HG02763 (cell line): ENCODE data around the gene KCTD2.
A peak's percentile ranks its signal among the peaks of the same experiment; 100 is the strongest.

Experiments
- ATAC-seq: cut with Tn5 transposase; IDR thresholded peaks from one replicate; pipeline ENCODE4 v1.9.1; 2021; ENCODE audit warnings: mild to moderate bottlenecking, moderate library complexity; ENCODE audit not compliant: unreplicated experiment

Gene KCTD2

GRCh38 chr17:75094871-75095399 is 47.9 kb downstream of the KCTD2 start:
- no peak for ATAC-seq

- ATAC-seq = no peak
These were observed 49.1 kb downstream of the KCTD2 start for GRCh38 chr17:75096082-75096625.

DNA sequence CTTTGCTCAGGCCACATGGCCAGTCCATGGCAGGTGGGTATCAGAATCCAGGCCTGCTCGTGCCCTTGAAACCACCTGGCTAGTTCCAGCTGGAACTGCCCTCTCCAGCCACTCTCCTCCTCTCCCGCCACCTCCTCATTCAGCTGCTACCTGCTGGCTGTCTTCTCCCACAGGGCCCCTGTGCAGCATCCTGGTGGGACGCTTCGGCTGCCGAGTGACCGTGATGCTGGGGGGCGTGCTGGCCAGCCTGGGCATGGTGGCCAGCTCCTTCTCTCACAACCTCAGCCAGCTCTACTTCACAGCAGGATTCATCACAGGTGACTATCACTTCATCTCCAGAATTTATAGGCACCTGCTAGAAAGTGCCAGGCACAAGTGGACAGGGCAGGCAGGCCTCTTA is 50.8 kb downstream of the KCTD2 start:
- no peak for ATAC-seq

- ATAC-seq = no peak
These were observed 51.8 kb downstream of the KCTD2 start for GRCh38 chr17:75098861-75099260.

DNA sequence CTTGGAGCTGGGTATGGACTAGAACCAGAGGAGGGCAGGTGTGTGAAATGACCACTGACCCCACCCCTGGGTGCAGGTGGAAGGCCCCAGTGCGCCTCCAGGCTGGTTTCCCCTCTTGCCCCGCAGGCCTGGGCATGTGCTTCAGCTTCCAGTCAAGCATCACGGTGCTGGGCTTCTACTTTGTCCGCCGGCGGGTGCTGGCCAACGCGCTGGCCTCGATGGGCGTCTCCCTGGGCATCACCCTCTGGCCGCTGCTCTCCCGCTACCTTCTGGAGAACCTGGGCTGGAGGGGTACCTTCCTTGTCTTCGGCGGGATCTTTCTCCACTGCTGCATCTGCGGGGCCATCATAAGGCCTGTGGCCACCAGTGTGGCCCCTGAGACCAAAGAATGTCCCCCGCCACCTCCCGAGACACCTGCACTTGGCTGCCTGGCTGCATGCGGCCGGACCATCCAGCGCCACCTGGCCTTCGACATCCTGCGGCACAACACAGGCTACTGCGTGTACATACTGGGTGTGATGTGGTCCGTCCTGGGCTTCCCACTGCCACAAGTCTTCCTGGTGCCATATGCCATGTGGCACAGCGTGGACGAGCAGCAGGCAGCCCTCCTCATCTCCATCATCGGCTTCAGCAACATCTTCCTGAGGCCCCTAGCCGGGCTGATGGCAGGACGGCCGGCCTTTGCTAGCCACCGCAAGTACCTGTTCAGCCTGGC is 53.0 kb downstream of the KCTD2 start:
- no peak for ATAC-seq

DNA sequence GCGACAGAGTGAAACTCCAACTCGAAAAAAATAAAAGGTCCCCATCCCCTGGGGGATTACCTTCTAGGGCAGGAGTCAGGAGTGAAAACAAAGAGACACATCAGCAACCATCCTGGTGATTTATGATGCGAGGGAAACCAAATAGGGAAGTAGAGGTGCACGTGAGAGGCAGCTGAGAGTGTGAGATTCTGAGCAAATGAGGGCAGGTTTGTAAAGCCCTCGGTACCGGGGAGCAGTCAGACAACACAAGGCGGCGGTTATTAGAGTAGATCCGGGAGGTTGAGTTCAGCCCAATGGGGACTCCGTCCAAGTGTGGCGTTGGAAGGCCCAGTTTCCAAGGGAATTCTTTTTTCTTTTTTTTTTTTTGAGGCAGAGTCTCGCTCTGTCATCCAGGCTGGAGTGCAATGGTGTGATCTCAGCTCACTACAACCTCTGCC is 55.4 kb downstream of the KCTD2 start:
- no peak for ATAC-seq

GRCh38 chr17:75103601-75104554 is 56.9 kb downstream of the KCTD2 start:
- ATAC-seq = no peak

- ATAC-seq = no peak
These were observed 58.4 kb downstream of the KCTD2 start for GRCh38 chr17:75105126-75106080.

DNA sequence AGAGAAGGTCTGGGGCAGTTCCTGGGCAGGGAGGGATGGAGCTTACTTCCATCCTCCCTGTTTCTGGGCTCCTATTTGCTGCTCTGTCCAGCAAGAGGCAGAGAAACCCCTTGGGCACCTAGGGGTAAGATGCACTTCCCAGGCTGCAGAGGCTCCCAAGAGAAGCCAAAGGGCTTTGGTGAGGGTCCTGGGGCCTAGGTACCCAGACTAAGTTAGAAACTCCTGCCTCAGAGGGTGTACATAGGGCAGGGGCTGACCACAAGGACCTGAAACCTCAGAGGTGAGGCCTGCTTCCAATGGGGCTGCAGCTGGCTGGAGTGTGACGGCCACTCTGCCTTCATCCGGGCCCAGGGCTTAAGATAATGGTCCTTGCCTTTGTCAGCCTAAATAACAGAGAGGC is 61.2 kb downstream of the KCTD2 start:
- no peak for ATAC-seq

DNA sequence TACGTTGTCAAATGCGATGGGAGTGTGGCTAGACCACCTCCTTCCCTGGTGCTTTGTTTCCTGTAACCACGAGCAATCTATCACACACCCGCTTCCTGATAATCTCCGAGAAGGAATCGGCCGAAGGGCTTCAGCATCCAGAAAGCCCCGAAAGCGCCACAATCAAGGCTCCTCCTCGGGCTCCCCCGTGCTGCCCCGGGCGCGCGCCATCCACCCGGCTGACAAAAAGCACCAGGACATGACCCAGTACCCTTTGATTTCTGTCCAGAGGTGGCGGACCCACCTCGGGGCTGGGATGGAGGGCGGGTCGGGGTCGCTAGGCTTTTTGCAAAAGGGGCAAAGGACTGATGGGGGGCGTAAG is 62.0 kb downstream of the KCTD2 start:
- ATAC-seq = no peak

DNA sequence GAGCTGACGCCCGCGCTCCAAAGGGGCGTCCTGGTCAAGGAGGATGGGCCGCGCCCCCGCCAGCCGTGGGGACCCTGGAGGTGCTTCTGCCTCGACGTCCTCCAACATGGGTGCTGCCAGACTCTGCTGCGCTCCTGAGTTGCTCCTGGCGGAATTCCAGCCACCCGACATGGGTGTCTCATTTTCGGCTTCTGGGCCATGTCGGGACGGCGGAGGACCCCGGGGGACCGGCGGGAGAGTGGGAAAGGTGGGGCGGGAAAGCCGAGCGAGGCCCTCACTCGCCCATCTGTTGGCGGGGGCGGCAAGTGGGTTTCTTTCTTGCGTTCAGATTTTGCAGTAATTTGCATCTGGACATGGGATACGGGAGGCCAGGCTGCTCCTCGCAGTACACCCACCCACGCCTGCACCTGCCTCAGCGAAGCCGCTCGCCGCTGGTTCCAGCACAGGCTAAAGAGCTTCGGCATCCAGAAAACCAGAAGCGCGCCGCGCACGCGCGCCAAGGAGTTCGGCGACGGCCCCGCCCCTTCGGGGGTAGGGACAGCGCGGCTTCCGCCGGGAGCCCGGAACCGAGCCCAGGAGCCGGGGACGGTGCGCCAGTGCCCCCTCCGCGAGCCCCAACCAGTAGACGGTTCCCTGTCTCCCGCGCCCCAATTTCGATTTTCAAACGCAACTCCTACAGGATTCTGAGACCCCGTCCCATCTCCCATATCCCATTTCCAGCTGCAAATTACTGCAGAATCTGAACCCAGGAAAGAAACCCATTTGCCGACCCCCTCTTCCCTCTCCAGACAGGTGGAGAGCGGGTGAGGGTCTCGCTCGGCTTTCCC is 62.6 kb downstream of the KCTD2 start, which contains the start of gene ARMC7:
Gene ARMC7 (plus strand): TSS at position 563 of the 827 bp plus-strand sequence. CDS start 320 bp downstream, outside the sequence.
- peak; percentile 68 for ATAC-seq

- ATAC-seq = no peak
These were observed 63.4 kb downstream of the KCTD2 start for GRCh38 chr17:75110234-75110937.

DNA sequence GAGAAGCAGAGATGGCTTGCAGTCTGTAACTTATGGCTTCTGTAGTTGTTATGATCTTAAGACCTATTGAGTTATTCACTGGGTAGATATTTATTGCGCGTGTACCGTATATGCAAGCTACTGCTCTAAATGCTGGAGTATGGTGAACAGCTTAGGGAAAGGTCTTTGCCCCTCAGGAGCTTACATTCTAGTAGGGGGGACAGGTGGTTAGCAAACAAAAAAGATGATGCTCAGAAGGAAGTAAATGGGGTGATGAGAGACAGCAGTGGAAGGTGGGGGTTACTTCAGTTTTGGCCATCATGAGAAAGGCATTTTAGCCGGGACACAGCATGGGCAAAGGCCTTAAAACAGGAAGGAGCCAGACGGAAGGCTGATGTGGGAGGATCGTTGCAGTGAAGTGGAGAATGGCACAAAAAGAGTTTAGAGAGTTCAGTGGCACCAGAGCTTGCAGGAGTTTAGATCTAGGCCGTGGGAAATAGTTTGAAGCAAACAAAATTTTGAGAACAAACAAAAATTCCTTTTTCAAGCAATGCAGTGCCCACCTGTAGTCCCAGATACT is 64.8 kb downstream of the KCTD2 start:
- ATAC-seq = no peak

DNA sequence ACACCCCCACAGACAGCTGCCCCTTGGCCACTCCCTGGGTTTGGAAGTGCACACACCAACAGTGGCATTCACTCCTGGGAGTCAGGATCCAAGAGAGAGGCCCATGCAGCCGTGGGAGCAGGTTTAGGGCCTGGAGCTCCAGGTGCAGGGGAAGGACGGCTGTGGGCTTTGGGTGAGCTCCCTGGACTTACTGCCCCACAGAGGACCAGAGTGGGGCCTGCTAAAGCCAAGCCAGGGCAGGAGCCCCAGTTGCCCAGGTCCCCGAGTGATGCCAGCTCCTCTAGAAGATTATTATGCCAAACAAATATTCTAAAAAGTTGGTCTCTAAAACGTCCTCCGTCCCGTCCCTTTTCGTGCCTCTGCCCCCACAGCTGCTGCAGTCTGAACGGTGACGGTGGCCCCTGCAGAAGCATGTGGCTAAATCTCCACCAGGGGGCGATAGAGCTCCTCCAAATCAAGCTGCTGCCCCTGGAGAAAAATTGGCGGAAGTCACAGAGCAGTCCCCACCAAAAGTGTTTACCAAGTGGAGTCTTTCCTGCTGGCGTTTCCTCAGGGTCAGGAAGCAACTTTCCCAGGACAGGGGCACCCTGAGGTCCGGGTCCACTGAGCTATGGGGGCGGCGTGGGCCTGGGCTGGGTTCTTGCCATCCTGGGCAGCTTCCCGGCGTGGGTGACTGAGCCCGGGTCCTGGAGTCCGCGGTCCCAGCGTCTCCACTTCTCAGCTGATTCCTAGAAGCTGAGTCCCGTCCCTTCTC is 67.0 kb downstream of the KCTD2 start:
- ATAC-seq = peak; percentile 46

GRCh38 chr17:75114552-75115314 is 67.7 kb downstream of the KCTD2 start:
- no peak for ATAC-seq
